KOPT-K1 (cell line): Measurements from ENCODE around the gene BSG.

Experiments
- H3K27ac ChIP-seq: fragments of 200-600 bp; sonication (generic); 2 replicates; pipeline ENCODE4 v1.5.1; 2016; ENCODE audit warnings: antibody characterized with exemption, mild to moderate bottlenecking, low read depth, low read length; ENCODE audit not compliant: poor library complexity, severe bottlenecking
- H3K36me3 ChIP-seq: fragments of 200-600 bp; sonication (generic); 2 replicates; pipeline ENCODE4 v1.5.1; 2017; ENCODE audit warnings: antibody characterized with exemption, mild to moderate bottlenecking, low read length, moderate library complexity; ENCODE audit not compliant: insufficient read depth
- H3K9me3 ChIP-seq: fragments of 200-600 bp; sonication (generic); 2 replicates; pipeline ENCODE4 v1.5.1; 2017; ENCODE audit warnings: antibody characterized with exemption, low read length, mild to moderate bottlenecking; ENCODE audit not compliant: insufficient read depth, poor library complexity, severe bottlenecking

BSG gene

GRCh38 chr19:554817-555216 is 17.6 kb upstream of the BSG start:
- Histone ChIP-seq H3K27ac (no peak overlapping the region), H3K9me3 (no peaks in the 10 kb centered on the region), H3K36me3 (no peaks in the 10 kb centered on the region)

GRCh38 chr19:555474-555808 is 17.0 kb upstream of the BSG start:
- no peak overlapping the region for H3K27ac ChIP-seq
- H3K9me3 ChIP-seq: no peaks in the 10 kb centered on the region
- no peaks in the 10 kb centered on the region for H3K36me3 ChIP-seq

- Histone ChIP-seq H3K9me3 (no peaks in the 10 kb centered on the region), H3K36me3 (no peaks in the 10 kb centered on the region), H3K27ac (no peak overlapping the region)
Observed at GRCh38 chr19:556611-557382, 15.6 kb upstream of the BSG start.

DNA sequence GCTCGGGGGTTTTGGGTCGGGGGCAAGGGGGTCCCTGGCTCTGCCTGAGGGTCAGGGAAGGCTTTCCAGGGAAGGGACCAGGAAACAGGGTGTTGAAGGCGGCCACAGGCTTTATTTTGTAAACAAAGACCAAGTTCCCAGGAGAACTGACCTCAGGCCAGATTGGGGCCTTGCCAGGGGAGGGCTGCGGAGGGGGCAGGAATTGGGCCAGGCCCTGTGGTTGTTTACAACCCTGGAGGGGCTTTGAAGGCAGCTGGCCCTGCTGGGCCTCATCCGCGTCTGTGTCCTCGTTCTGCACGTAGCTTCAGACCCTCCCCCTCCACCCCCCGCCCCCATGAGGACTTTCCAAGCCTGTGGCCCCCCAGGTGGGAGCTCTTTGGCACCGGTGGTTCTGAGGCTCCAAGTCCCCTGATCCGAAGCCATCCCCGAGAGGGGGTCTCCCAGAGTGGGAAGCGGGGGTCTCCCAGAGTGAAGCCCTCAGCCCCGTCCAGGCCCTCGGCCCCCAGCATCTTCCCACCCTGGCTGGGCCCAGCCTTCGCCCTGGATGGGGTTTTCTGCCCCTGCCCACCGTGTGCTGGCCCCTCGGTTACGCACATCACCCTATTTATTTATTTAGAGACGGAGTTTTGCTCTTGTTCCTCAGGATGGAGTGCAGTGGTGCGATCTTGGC is 13.5 kb upstream of the BSG start:
- Histone ChIP-seq H3K36me3 (no peaks in the 10 kb centered on the region), H3K27ac (no peak overlapping the region)

GRCh38 chr19:560121-560520 is 12.3 kb upstream of the BSG start:
- no peaks in the 10 kb centered on the region for H3K36me3 ChIP-seq
- H3K9me3 ChIP-seq: no peaks in the 10 kb centered on the region
- H3K27ac ChIP-seq: no peak overlapping the region

More for the DNA sequence above, 13.5 kb upstream of the BSG start:
- no peaks in the 10 kb centered on the region for H3K9me3 ChIP-seq

GRCh38 chr19:566403-566802 is 6.0 kb upstream of the BSG start:
- Histone ChIP-seq H3K36me3 (peaks cover 4% of the 10 kb centered on the region; the same call in 1 of the 2 replicates), H3K27ac (no peak overlapping the region), H3K9me3 (no peaks in the 10 kb centered on the region)

GRCh38 chr19:566844-567243 is 5.6 kb upstream of the BSG start:
- no peak overlapping the region for H3K27ac ChIP-seq
- H3K36me3 ChIP-seq: peaks cover 4% of the 10 kb centered on the region; the same call in 1 of the 2 replicates
- H3K9me3 ChIP-seq: no peaks in the 10 kb centered on the region

GRCh38 chr19:567296-567900 is 5.0 kb upstream of the BSG start:
- H3K36me3 ChIP-seq: peaks cover 4% of the 10 kb centered on the region; the same call in 1 of the 2 replicates
- no peaks in the 10 kb centered on the region for H3K9me3 ChIP-seq
- no peak overlapping the region for H3K27ac ChIP-seq

DNA sequence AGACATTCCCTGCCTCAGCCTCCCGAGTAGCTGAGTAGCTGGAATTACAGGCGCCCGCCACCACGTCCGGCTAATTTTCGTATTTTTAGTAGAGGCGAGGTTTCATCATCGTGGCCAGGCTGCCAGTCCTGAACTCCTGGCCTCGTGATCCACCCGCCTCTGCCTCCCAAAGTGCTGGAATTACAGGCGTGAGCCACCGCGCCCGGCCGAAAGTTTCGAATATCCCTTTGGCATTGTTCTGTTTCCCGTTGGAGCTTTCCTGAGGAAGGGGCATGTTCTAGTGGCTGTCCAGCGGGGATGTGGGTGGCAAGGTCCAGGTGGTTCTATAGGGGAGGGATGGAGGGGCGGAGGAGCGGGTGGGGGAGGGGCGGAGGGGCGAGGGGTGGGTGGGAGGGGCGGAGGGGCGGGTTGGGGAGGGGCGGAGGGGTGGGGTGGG is 2.1 kb upstream of the BSG start:
- Histone ChIP-seq H3K27ac (no peak overlapping the region), H3K36me3 (peaks cover 4% of the 10 kb centered on the region; the same call in 1 of the 2 replicates), H3K9me3 (no peaks in the 10 kb centered on the region)

GRCh38 chr19:570937-571565 is 1.3 kb upstream of the BSG start:
- peaks cover 4% of the 10 kb centered on the region; the same call in 1 of the 2 replicates for H3K36me3 ChIP-seq
- peak overlapping the region; percentile 89 for H3K27ac ChIP-seq

DNA sequence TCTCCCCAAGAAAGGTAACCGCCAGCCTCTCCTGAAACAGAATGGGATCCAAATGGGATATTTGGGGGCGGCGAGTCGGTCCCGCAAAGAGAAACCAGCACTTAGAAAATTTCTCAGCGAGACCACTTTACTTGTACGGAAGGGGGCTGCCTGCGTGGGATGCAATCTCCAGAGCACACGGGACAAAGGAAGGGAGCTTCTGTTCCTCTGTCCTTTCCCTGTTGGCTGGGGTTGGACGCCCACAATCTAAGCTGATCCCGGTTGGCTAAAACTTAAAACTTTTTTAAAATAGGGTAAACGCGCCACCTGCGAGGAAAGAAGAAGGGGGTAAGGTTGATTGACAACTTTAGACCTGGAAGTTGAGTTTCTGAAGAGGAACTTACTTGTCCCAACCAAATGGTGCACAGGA is 826 bp upstream of the BSG start:
- Histone ChIP-seq H3K27ac (peak overlapping the region; percentile 89), H3K9me3 (no peaks in the 10 kb centered on the region)

More at GRCh38 chr19:570937-571565, 1.3 kb upstream of the BSG start:
- no peaks in the 10 kb centered on the region for H3K9me3 ChIP-seq

GRCh38 chr19:572743-573518 is 535 bp downstream of the BSG start:
- Histone ChIP-seq H3K9me3 (no peaks in the 10 kb centered on the region), H3K36me3 (peaks cover 12% of the 10 kb centered on the region; the same call in 1 of the 2 replicates), H3K27ac (peak overlapping the region; percentile 82)

More for the DNA sequence above, 826 bp upstream of the BSG start:
- peaks cover 4% of the 10 kb centered on the region; the same call in 1 of the 2 replicates for H3K36me3 ChIP-seq

DNA sequence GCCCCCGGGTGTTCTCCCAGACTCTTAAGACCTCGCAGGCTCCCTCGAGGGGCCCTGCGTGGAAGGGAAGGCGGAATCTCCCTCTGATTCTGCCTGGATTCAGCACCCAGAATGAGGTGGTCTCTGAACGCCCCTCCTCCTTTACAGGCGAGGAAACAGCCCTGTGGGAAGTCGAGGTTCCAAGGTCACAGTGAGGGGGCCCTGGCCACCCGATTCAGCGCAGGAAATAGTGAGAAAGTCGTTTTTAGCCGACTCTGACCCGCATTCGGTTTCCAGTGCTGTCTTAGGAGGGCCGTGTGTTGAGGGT is 1.1 kb downstream of the BSG start:
- no peaks in the 10 kb centered on the region for H3K9me3 ChIP-seq
- H3K36me3 ChIP-seq: peaks cover 17% of the 10 kb centered on the region; the same call in 1 of the 2 replicates
- H3K27ac ChIP-seq: peak overlapping the region; percentile 82

- Histone ChIP-seq H3K36me3 (peaks cover 29% of the 10 kb centered on the region; the same call in 1 of the 2 replicates), H3K27ac (peak overlapping the region; percentile 22), H3K9me3 (no peaks in the 10 kb centered on the region)
Observed at GRCh38 chr19:574658-575526, 2.5 kb downstream of the BSG start.
